Choroid plexus epithelial cell (primary cell): Measurements from ENCODE around the gene SAFB2.

Source experiments
- DNase-seq: peaks from one replicate; pipeline ENCODE4 v3.0.0-alpha.2; 2010; ENCODE audit warnings: low read depth
- H3K4me3 ChIP-seq: 2 replicates; pipeline ENCODE4 v1.5.1; 2011; ENCODE audit warnings: low read depth, mild to moderate bottlenecking, control low read depth, low read length, moderate library complexity
- TF ChIP-seq, protein P1 (sequence below): conservative IDR thresholded peaks from 2 replicates; pipeline ENCODE4 v1.5.1; 2011; ENCODE audit warnings: low read depth, mild to moderate bottlenecking, control low read depth, inconsistent platforms, low read length, moderate library complexity

Gene SAFB2

DNA sequence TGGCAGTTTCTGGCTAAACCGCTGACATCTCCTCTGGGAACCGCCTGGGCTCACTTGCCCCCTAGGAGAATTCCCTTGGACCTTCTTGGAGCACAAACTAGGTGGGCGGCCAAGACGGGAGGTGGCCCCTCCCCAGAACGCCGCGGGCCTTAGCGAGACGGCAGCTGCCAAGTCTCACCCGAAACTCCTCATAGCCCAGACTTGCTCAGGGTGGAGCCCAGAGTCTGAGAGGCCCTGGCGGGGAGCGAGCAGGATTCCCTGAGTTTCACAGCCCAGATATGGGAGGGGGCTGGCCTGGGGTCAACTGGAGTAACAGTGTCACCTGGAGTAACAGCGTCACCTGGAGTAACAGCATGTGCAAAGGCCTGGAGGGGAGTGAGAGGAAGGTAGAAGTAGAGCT, 64.9 kb downstream of the SAFB2 start:
- no peak overlapping the region for H3K4me3 ChIP-seq
- TF ChIP-seq, protein P1, sequence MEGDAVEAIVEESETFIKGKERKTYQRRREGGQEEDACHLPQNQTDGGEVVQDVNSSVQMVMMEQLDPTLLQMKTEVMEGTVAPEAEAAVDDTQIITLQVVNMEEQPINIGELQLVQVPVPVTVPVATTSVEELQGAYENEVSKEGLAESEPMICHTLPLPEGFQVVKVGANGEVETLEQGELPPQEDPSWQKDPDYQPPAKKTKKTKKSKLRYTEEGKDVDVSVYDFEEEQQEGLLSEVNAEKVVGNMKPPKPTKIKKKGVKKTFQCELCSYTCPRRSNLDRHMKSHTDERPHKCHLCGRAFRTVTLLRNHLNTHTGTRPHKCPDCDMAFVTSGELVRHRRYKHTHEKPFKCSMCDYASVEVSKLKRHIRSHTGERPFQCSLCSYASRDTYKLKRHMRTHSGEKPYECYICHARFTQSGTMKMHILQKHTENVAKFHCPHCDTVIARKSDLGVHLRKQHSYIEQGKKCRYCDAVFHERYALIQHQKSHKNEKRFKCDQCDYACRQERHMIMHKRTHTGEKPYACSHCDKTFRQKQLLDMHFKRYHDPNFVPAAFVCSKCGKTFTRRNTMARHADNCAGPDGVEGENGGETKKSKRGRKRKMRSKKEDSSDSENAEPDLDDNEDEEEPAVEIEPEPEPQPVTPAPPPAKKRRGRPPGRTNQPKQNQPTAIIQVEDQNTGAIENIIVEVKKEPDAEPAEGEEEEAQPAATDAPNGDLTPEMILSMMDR: no peak
- no peak for DNase-seq

GRCh38 chr19:5554828-5555227, 67.7 kb downstream of the SAFB2 start:
- no peak overlapping the region for H3K4me3 ChIP-seq
- DNase-seq: no peak
- TF ChIP-seq, protein P1: no peak

DNA sequence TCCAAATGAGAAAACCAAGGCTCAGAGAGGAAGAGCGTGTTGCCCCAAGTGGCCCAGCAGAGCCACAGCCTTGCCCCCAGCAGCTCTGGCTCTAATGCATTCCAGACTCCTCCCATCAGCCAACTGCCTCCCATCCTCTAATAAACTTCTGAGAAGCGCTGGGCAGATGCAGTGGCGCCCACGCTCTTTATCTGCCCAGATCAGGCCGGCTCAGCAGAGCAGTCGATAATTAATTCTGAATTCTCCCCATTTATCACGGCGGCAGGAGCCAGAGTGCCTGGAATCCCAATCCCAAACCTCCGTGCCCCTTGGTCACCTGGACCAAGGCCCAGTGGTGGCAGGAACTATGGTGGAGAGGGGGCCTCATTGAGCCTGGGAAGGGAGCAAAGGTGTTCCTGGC, 68.7 kb downstream of the SAFB2 start:
- DNase-seq: no peak
- no peak overlapping the region for H3K4me3 ChIP-seq
- TF ChIP-seq, protein P1: no peak

- TF ChIP-seq, protein P1: peak; percentile 77
- no peak overlapping the region for H3K4me3 ChIP-seq
- peak; percentile 61 for DNase-seq
Measured at GRCh38 chr19:5547881-5548280, 74.7 kb downstream of the SAFB2 start.

GRCh38 chr19:5545984-5546383, 76.6 kb downstream of the SAFB2 start:
- no peak overlapping the region for H3K4me3 ChIP-seq
- DNase-seq: no peak
- TF ChIP-seq, protein P1: no peak

DNA sequence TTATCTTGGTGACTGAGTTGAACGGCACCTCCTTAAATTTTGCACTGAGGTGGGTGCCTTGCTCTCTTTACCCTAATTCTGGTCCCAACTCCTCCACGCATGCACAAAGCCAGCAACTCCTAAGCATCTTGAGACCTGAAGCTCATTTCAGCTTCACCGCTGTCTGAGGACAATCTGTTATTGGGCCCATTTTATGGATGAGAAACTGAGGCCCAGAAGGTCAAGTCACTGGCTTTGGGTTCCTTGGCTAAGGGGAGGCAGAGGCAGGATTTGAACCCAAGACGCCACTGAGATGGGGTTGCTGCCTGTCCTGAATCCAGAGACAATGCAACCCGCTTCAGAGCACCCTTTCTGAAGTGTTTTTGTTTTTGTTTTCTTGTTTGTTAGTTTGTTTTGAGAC, 77.5 kb downstream of the SAFB2 start:
- TF ChIP-seq, protein P1: no peak
- H3K4me3 ChIP-seq: no peak overlapping the region
- DNase-seq: no peak

DNA sequence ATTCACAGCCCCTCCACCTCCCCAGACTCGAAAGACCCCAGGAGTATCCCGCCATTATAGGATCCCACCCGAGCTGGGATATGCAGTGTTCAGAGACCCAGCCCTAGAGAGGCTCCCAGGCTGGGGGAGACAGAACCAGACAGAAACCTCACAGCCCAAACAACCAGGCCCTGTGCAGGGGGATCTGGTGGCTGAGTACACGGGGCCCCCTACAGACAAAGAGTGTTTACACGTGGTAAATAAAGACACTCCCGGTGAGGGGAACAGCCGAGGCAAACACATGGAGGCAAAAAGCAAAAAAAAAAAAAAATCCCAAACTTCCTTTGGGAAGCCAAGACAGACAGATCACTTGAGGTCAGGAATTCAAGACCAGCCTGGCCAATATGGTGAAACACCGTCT, 79.9 kb downstream of the SAFB2 start:
- TF ChIP-seq, protein P1: peak; percentile 19
- peak; percentile 10 for DNase-seq
- H3K4me3 ChIP-seq: no peak overlapping the region
